SIG-M5 treated with dmso at 0.1 percent for 504 hours (cell line): ENCODE measurements around the gene TMEM217.
"Not testable (repeated sequence)": the region's sequence is repeated elsewhere in the genome, so short reads cannot be mapped to it uniquely, and the experiment has no call there.

Source experiments
- DNase-seq: peaks from one replicate; lab custom pipeline; 2025; ENCODE audit not compliant: unreplicated experiment; lab: John Stamatoyannopoulos, UW

The TMEM217 gene

DNA sequence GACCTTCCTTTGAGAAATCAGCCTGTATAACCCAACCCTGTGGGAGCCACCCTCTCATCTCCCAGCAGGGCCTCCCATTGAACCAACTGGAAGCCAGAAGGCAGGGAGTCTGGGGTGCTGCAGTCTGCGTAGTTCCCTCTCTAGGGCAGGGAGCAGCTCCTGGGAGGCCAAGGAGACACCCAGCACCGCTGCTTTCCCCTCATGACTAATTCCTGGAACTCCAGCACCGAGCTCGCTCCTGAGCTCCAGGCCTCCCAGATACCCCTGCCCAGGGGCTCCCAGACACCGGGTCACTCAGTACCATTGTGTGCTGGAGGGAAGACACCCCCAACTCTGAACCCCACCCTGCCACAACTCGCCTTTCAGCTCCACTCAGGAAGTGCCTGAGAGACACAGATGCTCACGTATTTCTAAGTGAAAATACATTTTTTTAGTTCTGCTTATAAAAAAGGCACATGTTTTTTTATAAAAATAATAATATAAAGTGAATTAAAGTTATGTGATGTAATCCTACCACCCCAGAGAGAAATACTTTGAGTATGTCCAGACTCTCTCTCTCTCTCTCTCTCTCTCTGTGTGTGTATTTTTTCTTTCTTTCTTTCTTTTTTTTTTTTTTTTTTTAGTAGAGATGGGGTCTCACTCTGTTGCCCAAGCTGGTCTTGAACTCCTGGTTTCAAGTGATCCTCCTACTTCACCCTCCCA is 70.5 kb downstream of the TMEM217 start:
- DNase-seq: no peak

DNA sequence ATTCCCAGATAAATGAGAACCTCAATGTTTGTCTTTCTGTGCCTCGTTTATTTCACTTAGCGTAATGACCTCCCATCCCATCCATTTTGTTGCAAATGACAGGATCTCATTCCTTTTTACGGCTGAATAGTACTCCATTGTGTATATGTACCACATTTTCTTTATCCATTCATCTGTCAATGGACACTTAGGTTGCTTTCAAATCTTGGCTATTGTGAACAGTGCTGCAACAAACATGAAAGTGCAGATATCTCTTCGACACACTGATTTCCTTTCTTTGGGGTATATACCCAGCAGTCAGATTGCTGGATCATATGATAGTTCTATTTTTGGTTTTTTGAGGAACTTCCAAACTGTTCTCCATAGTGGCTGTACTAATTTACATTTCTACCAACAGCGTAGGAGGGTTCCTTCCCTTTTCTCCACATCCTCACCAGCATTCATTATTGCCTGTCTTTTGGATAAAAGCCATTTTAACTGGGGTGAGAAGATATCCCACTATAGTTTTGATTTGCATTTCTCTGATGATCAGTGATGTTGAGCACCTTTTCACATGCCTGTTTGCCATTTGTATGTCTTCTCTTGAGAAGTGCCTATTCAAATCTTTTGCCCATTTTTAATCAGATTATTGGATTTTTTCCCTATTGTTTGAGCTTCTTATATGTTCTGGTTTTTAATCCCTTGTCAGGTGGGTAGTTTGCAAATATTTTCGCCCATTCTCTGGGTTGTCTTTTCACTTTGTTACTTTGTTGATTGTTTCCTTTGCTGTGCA is 71.8 kb downstream of the TMEM217 start:
- DNase-seq: peak; percentile 43

DNA sequence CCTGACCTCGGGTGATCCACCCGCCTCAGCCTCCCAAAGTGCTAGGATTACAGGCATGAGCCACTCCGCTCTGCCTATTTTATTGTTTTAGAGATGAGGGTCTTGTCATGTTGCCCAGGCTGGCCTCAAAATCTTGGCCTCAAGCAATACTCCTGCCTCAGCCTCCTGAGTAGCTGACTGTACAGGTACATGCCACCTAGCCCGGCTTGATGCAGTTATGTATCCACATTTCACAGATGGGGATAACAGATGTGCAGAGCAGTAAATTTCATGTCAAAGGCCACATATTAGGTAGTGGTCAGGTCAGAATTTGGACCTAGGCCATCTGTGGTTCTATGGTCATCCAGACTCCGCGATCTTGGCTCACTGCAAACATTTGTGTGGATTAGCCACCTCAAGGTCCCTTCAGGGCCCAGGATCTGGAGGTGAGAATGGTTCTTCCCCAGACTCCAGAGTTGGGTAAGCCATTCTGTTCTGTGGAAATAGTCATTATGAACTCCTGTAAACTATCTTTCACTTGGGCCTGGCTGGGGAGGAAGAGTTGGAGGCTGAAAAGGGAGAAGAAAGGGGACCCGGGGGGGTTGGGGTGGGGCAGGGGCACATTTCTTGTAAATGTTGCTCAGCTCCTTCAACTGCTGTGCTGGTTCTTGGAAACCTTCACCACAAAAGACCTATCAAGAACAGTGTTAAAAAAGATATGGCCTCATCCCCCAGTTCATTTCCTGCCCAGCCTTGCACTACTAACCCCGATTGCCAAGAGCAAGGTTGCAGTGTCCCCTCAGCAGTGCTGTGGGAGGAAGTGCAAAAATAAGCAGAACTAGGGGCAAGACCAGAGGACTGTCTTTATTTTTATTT is 75.0 kb downstream of the TMEM217 start:
- DNase-seq: peak; percentile 94

DNA sequence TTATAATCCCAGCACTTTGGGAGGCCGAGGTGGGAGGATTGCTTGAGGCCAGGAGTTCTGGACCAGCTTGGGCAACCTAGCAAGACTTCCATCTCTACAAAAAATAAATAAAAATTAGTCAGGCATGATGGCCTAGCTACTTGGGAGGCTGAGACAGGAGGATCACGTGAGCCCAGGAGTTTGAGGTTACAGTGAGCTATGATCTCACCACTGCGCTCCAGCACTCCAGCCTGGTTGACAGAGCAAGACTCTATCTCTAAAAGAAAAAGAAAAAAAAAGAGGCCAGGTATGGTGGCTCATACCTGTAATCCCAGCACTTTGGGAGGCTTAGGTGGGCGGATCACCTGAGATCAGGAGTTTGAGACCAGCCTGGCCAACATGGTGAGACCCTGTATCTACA is 77.3 kb downstream of the TMEM217 start:
- DNase-seq: not testable (repeated sequence)

DNA sequence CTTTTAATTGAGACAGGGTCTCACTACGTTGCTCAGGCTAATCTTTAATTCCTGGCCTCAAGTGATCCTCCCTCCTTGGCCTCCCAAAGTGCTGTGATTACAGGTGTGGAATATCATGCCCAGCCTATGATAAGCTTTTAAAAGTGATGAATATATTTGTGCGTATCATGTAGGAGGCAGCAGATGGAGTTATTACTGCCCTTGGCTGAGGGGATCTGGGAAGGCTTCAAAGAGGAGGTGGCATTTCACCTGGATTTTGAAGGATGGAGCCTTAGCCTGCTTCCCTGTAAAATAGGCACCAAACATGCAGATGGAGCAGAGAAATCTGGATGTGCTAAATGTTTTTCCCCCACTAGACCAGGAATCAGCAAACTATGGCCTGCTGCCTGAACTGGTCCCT is 77.9 kb downstream of the TMEM217 start:
- DNase-seq: no peak

DNA sequence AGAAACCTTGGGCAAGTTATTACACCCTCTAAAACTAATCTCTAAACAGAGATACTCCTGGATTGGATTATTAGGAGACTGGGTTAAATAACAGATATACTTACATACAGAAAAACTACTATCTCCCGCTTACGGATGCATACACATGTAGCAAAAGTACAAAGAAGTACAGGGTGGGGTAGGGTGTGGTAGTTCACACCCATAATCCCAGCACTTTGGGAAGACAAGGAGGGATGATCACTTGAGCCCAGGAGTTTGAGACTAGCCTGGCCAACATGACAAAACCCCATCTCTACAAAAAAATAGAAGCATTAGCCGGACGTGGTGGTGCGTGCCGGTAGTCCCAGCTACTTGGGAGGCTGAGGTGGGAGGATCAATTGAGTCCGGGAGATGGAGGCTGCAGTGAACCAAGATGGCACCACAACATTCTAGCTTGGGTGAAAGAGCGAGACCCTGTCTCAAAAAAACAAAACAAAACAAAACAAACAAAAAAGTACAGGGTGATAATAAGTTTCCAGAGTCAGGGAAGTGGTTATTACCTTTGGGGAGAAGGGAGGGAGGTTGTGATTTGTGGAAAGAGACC is 79.9 kb downstream of the TMEM217 start:
- no peak for DNase-seq

DNA sequence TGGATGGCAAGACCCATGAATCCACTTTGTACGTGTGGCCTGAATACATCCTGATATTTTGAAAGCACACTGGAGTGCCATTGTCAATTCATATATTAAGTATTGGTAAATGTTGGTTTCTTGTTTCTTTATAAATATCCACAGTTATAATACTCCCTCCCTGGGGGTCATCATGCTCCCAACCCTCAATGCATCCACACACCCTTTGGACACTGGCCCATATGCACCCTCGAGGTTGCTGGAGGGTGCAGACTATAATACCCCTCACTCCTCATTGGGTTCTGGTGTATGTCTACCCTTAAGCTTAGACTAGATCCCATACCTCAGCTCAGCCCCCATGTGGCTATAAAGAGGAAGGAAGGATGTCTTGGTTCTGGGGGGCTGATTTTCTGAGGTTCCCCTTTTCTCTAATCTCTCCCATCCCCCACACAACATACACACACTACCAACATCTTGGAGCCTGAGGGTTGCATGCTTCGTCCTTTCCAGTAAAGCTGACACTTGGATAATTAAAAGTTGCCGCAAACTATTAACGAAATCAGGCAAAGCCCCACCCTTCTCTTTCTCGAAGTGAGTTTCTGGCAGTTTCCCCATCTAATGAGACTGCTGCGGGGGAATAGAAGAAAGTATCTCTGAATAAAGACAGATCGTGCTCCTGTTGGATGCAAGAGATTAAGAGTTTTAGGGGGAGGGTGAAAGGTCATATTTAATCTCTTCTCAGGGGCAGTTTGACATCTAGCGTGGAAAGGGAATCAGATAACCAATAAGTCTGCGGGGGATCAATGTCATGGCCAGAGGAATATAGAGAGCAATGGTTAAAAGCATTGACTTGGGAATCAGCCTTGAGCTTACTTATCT is 80.6 kb downstream of the TMEM217 start:
- peak; percentile 84 for DNase-seq

DNA sequence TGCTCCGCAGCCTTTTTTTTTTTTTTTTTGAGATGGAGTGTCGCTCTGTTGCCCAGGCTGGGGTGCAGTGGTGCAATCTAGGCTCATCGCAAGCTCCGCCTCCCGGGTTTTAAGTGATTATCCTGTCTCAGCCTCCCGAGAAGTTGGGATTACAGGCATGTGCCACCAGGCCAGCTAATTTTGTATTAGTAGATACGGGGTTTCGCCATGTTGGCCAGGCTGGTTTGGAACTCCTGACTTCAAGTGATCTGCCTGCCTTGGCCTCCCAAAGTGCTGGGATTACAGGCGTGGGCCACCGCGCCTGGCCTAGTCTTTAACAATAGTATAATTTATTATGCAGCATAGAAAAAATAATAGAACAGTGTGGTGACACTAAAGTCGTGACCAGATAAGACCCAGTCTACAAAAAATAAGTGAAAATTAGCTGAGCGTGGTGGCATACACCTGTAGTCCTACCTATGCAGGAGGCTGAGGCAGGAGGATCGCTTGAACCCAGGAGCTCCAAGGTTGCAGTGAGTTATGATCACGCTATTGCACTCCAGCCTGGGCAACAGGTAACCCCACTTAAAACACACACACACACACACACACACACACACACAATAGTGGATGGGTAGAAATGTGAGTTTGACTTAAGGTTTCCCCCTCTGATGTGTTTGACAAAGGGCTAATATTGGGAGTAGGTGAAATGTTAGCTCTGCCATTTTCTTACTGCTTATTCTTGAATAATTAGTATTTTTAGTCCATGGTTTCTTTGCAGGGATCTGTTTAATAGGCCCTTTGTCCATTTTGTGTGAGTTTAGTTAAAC is 81.5 kb downstream of the TMEM217 start:
- DNase-seq: no peak

DNA sequence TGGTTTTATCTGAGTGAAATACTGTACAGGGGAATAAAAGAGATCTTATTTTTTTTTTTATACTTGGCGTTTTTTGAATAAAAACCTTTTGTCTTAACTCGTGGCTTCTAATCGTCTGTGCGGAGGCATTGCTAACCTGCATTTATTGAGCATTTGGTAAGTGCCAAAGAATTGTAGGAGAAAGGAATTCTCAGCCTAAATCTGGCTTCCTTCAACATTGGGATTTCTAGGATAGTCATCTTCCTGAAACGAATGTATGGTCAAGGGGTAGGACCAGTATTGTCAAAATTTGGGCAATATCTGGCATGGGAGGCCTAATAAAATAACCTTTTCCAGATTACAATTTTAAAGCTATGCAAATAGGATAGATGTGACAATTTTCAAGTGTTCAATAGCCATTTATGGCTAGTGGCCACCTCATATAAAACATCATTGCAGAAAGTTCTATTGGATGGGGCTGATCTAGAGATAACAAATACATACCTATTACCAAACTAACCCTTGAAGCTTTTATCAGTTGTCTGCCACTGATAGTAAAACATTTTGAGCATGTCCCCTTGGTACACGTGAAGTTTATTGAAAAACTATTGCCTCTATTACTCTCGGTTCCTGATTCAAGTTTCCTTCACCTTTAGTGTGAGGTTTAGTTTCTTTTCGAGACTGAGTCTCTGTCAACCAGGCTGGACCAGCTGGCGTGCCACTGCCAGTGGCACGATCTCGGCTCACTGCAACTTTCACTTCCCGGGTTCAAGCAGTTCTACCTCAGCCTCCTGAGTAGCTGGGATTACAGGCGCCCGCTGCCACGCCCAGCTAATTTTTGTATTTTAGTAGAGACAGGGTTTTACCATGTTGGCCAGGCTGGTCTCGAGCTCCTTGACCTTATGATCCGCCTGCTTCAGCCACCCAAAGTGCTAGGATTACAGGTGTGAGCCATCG is 82.3 kb downstream of the TMEM217 start:
- no peak for DNase-seq

DNA sequence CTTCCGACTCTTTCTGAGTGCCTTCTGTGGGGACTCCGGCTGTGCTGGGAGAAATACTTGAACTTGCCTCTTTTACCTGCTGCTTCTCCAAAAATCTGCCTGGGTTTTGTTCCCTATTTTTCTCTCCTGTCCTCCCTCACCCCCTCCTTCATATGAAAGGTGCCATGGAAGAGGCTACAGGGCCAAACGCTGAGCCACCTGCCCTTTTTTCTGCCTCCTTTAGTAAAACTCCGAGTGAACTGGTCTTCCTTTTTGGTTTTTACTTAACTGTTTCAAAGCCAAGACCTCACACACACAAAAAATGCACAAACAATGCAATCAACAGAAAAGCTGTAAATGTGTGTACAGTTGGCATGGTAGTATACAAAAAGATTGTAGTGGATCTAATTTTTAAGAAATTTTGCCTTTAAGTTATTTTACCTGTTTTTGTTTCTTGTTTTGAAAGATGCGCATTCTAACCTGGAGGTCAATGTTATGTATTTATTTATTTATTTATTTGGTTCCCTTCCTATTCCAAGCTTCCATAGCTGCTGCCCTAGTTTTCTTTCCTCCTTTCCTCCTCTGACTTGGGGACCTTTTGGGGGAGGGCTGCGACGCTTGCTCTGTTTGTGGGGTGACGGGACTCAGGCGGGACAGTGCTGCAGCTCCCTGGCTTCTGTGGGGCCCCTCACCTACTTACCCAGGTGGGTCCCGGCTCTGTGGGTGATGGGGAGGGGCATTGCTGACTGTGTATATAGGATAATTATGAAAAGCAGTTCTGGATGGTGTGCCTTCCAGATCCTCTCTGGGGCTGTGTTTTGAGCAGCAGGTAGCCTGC is 83.2 kb downstream of the TMEM217 start:
- no peak for DNase-seq

DNA sequence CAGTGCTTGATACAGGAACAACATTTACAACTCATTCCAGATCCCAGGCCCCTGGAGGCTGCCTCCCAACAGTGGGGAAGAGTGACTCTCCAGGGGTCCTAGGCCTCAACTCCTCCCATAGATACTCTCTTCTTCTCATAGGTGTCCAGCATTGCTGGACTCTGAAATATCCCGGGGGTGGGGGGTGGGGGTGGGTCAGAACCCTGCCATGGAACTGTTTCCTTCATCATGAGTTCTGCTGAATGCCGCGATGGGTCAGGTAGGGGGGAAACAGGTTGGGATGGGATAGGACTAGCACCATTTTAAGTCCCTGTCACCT is 83.8 kb downstream of the TMEM217 start:
- DNase-seq: no peak

DNA sequence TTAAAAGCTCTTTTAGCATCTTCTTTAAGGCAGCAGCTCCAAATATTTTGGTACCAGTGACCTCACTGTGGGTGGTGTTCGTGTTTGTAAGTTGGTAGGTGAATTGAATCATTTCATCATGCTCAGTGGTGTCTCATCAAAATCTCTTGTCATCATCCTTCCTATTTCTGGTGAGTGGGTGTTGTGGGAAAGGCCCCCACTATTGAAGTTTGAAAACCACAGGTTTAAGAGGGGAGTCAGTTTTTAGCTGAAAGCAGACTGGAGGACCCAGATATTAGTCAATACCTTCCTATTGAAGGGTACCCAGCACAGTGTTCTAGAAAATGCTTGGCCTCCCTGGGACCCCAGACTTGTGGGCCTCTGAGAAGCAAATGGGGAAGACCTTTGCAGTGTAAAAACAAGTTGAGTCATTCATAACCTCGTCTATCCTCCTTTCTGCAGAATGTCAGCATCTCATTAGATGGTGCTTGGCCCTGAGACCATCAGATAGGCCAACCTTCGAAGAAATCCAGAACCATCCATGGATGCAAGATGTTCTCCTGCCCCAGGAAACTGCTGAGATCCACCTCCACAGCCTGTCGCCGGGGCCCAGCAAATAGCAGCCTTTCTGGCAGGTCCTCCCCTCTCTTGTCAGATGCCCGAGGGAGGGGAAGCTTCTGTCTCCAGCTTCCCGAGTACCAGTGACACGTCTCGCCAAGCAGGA is 84.3 kb downstream of the TMEM217 start:
- no peak for DNase-seq

DNA sequence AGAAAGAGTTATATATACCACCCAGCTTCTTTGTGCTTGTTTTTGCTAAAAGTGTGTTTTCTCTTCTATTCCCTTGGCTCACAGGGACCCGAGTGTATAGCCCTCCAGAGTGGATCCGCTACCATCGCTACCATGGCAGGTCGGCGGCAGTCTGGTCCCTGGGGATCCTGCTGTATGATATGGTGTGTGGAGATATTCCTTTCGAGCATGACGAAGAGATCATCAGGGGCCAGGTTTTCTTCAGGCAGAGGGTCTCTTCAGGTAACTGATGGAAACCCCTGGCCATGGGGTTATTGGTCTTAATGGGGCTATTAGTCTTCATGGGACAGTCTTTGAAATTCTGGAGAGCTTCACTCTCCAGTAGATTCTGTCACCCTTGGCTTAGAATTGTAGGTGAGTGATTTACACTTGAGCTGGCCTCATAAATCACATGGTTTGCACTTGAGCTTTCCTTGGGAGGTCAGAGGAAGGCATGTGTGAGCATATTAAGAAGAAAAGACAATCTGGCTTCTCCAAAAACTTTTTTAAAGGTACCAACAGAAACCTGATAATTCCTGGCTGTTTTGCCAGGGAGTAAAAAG is 84.9 kb downstream of the TMEM217 start:
- no peak for DNase-seq

DNA sequence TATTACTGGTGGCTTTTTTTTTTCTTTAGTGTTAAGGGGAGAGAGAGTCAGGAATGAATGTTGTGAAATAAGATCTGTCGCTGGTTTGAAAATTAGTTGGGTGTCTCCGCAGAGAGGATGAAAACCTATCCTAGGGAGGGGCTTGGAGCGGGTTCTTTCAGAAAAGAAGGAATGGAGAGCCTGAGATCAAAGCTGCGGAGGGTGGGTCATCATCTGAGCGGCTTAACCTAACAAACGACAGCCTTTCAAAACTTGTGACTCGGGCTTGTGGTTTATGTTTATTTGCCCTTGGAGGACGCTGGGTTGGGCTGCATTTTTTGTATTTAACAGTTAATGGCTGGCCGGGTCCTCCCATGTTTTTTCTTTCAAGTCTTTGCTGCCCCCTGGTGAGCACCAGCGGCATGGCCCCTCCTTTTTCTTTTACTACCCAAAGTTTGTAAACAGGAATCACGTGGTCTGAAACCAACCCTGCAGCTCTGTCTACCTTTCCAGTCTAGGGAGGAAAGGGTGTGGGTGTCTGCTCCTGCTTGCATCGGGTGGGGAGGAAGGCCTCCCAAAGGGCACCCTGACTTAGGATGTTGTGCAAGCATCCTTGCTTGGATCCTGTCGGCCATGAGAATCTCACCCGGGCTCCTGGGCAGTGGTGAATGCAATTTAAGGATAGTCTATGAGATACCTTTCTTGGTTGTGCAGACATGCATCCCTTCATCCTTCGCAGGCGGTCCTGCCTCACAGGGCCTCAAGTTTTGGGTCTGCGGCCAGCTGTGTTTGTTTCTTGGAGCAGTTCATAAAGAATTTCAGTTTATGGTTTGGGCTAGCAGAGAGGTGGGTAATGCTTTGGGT is 85.8 kb downstream of the TMEM217 start:
- peak; percentile 87 for DNase-seq

DNA sequence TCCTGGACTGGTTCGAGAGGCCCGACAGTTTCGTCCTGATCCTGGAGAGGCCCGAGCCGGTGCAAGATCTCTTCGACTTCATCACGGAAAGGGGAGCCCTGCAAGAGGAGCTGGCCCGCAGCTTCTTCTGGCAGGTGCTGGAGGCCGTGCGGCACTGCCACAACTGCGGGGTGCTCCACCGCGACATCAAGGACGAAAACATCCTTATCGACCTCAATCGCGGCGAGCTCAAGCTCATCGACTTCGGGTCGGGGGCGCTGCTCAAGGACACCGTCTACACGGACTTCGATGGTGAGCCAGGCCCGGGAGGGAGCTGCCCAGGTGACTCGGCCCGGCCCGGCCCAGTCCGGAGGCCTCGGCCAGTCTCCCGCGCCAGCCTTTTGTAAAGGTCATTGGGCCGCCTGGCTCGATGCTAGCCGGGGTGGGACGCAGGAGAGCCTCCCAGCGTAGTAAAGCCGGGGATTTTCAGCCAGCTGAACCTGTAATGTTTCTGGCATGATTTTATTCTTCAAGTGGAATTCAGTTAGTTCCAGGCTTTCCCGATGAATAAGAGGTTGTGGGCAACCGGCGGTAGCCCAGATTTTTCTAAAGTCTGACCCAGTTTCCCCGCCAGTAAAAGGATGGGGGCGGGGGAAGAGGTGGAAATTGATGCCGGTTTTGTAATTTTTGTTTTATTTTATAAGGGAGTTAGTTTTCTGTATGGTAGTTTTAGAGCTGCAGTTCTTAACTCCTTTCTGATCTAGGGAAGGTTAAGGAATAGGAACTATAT is 86.6 kb downstream of the TMEM217 start:
- DNase-seq: no peak
